H9 (cell line): ENCODE data around the gene MAN1A1. TPM values are rescaled to one million over a fixed set of nuclear protein-coding genes. Genes with fewer than 3 reads are reported as not detected.

Experiments
- DNase-seq: peaks from one replicate; pipeline ENCODE4 v3.0.0-alpha.2; 2017
- H2AFZ ChIP-seq: one replicate; pipeline ENCODE4 v1.6.1; 2013; ENCODE audit warnings: mild to moderate bottlenecking, low read length, control low read depth, moderate library complexity
- H2AK5ac ChIP-seq: 2 replicates; pipeline ENCODE4 v1.6.1; 2013; ENCODE audit warnings: low read length, control low read depth, mixed read lengths; ENCODE audit not compliant: insufficient read length
- H2BK120ac ChIP-seq: one replicate; pipeline ENCODE4 v1.6.1; 2013; ENCODE audit warnings: low read depth, mild to moderate bottlenecking, low read length, control low read depth, inconsistent platforms; ENCODE audit not compliant: poor library complexity, severe bottlenecking
- H2BK12ac ChIP-seq: 2 replicates; pipeline ENCODE4 v1.6.1; 2013; ENCODE audit warnings: low read length, control low read depth, mixed read lengths, low read depth; ENCODE audit not compliant: insufficient read length
- H2BK15ac ChIP-seq: 2 replicates; pipeline ENCODE4 v1.6.1; 2013; ENCODE audit warnings: low read depth, low read length, control low read depth
- H2BK20ac ChIP-seq: one replicate; pipeline ENCODE4 v1.6.1; 2013; ENCODE audit warnings: low read depth, mild to moderate bottlenecking, low read length, control low read depth, inconsistent platforms; ENCODE audit not compliant: poor library complexity, severe bottlenecking
- H2BK5ac ChIP-seq: 2 replicates; pipeline ENCODE4 v1.6.1; 2013; ENCODE audit warnings: low read length, control low read depth, mixed read lengths; ENCODE audit not compliant: insufficient read length
- H3K14ac ChIP-seq: 2 replicates; pipeline ENCODE4 v1.6.1; 2013; ENCODE audit warnings: low read length, control low read depth; ENCODE audit not compliant: insufficient read depth
- H3K18ac ChIP-seq: 2 replicates; pipeline ENCODE4 v1.6.1; 2013; ENCODE audit warnings: low read depth, mild to moderate bottlenecking, mixed read lengths, low read length, control low read depth; ENCODE audit not compliant: insufficient read length
- H3K23ac ChIP-seq: 2 replicates; pipeline ENCODE4 v1.6.1; 2013; ENCODE audit warnings: low read length, control low read depth, mixed read lengths, low read depth; ENCODE audit not compliant: insufficient read length
- H3K23me2 ChIP-seq: 2 replicates; pipeline ENCODE4 v1.6.1; 2013; ENCODE audit warnings: low read depth, mild to moderate bottlenecking, mixed read lengths, low read length, control low read depth; ENCODE audit not compliant: insufficient read length, poor library complexity, severe bottlenecking
- H3K27ac ChIP-seq: 2 replicates; pipeline ENCODE4 v1.5.1; 2013; ENCODE audit warnings: low read length, control low read depth, mixed read lengths, low read depth; ENCODE audit not compliant: insufficient read length
- H3K27me3 ChIP-seq: 2 replicates; pipeline ENCODE4 v1.6.1; 2013; ENCODE audit warnings: low read length, control low read depth, inconsistent platforms; ENCODE audit not compliant: insufficient read depth
- H3K4ac ChIP-seq: 2 replicates; pipeline ENCODE4 v1.6.1; 2013; ENCODE audit warnings: low read depth, mild to moderate bottlenecking, control low read depth, inconsistent platforms, low read length, moderate library complexity
- H3K4me1 ChIP-seq: 2 replicates; pipeline ENCODE4 v1.6.1; 2013; ENCODE audit warnings: low read length, control low read depth, inconsistent platforms; ENCODE audit not compliant: insufficient read depth
- H3K4me2 ChIP-seq: 2 replicates; pipeline ENCODE4 v1.6.1; 2013; ENCODE audit warnings: low read length, control low read depth, mixed read lengths; ENCODE audit not compliant: insufficient read length, insufficient read depth
- H3K56ac ChIP-seq: 2 replicates; pipeline ENCODE4 v1.6.1; 2013; ENCODE audit warnings: low read depth, mild to moderate bottlenecking, mixed read lengths, low read length, control low read depth; ENCODE audit not compliant: insufficient read length
- H3K79me1 ChIP-seq: 2 replicates; pipeline ENCODE4 v1.6.1; 2013; ENCODE audit warnings: low read depth, mild to moderate bottlenecking, moderate library complexity, low read length, control low read depth, inconsistent platforms; ENCODE audit not compliant: insufficient read depth, poor library complexity, severe bottlenecking
- H3K79me2 ChIP-seq: 2 replicates; pipeline ENCODE4 v1.6.1; 2013; ENCODE audit warnings: low read length, control low read depth, inconsistent platforms; ENCODE audit not compliant: insufficient read depth
- H3K9ac ChIP-seq: 2 replicates; pipeline ENCODE4 v1.6.1; 2013; ENCODE audit warnings: low read length, control low read depth, mixed read lengths; ENCODE audit not compliant: insufficient read length; ENCODE audit errors: extremely low read depth
- H3K9me3 ChIP-seq: one replicate; pipeline ENCODE4 v1.6.1; 2013; ENCODE audit warnings: low read depth, low read length, inconsistent platforms; ENCODE audit not compliant: control insufficient read depth
- H3T11ph ChIP-seq: one replicate; pipeline ENCODE4 v1.6.1; 2013; ENCODE audit warnings: mild to moderate bottlenecking, low read length, control low read depth, inconsistent platforms
- H4K20me1 ChIP-seq: one replicate; pipeline ENCODE4 v1.6.1; 2013; ENCODE audit not compliant: control insufficient read depth, insufficient read length, insufficient read depth
- H4K5ac ChIP-seq: 2 replicates; pipeline ENCODE4 v1.6.1; 2013; ENCODE audit warnings: low read depth, mild to moderate bottlenecking, mixed read lengths, low read length, control low read depth; ENCODE audit not compliant: insufficient read length
- H4K8ac ChIP-seq: replicated peaks from 2 replicates; pipeline ENCODE4 v1.6.1; 2013; ENCODE audit warnings: low read length, control low read depth, mixed read lengths, low read depth; ENCODE audit not compliant: insufficient read length
- H4K91ac ChIP-seq: 2 replicates; pipeline ENCODE4 v1.6.1; 2013; ENCODE audit warnings: low read depth, mild to moderate bottlenecking, moderate library complexity, mixed read lengths, low read length, control low read depth; ENCODE audit not compliant: insufficient read length
- H3K27ac Mint-ChIP-seq, 3 experiments: 2 replicates in 2 of 3; 3 replicates in 1 of 3; pipeline ENCODE4 v1.8.0; 2020 to 2021; ENCODE audit warnings: mixed read lengths in 3 of 3, mild to moderate bottlenecking in 1 of 3, moderate library complexity in 1 of 3
- H3K27me3 Mint-ChIP-seq: 2 replicates; pipeline ENCODE4 v1.8.0; 2021; ENCODE audit warnings: low read depth, mild to moderate bottlenecking, moderate library complexity, mixed read lengths
- H3K36me3 Mint-ChIP-seq, 3 experiments: 2 replicates in 2 of 3; 3 replicates in 1 of 3; pipeline ENCODE4 v1.8.0; 2020 to 2021; ENCODE audit warnings: low read depth in 3 of 3, mixed read lengths in 3 of 3; ENCODE audit not compliant: insufficient read depth in 1 of 3
- H3K4me1 Mint-ChIP-seq, 2 experiments: 2 replicates each; pipeline ENCODE4 v1.8.0; 2020; ENCODE audit warnings: mixed read lengths in 2 of 2
- H3K4me3 Mint-ChIP-seq, 2 experiments: 2 replicates in 1 of 2; 3 replicates in 1 of 2; pipeline ENCODE4 v1.8.0; 2020 to 2021; ENCODE audit warnings: mild to moderate bottlenecking in 2 of 2, mixed read lengths in 2 of 2, moderate library complexity in 1 of 2
- H3K9me3 Mint-ChIP-seq, 2 experiments: 2 replicates in 1 of 2; 3 replicates in 1 of 2; pipeline ENCODE4 v1.8.0; 2020; ENCODE audit warnings: mild to moderate bottlenecking in 2 of 2, mixed read lengths in 2 of 2, moderate library complexity in 1 of 2
- CTCF ChIP-seq: fragments of 200-600 bp; sonication (generic); conservative IDR thresholded peaks from 3 replicates; pipeline ENCODE4 v1.8.0; 2021; ENCODE audit warnings: antibody characterized with exemption, mild to moderate bottlenecking
- WGBS: extraction: QIAGEN DNeasy Blood & Tissue Kit; methylation state at CpG from one replicate; pipeline ENCODE4 v1.1.7; 2013; ENCODE audit warnings: missing lambda C conversion rate, low lambda C conversion rate, mixed read lengths; ENCODE audit not compliant: insufficient read length; ENCODE audit errors: extremely low coverage; 5-methylcytosine and 5-hydroxymethylcytosine counted together
- total RNA-seq: library from RNA; stranded (reverse); gene quantifications from 2 replicates; pipeline ENCODE4 v1.2.1, GENCODE V29; 2021

Gene MAN1A1
- total RNA-seq, 1 experiment from 2014 or later: 1.6 TPM

GRCh38 chr6:119227377-119227776, 122.2 kb downstream of the MAN1A1 start:
- Histone ChIP-seq H3K23me2 (no peaks in the 10 kb centered on the region), H4K5ac (no peak overlapping the region), H4K8ac (no peak overlapping the region), H4K91ac (no peak overlapping the region), H3K23ac (no peak overlapping the region), H4K20me1 (no peaks in the 10 kb centered on the region), H2BK120ac (no peak overlapping the region), H2BK5ac (no peak overlapping the region), H3K9ac (no peak overlapping the region), H2BK15ac (no peak overlapping the region), H3K4me2 (no peak overlapping the region), H3K18ac (no peak overlapping the region), H3K79me2 (no peaks in the 10 kb centered on the region), H2AK5ac (no peak overlapping the region), H3T11ph (no peak overlapping the region), H2AFZ (no peak overlapping the region), H2BK12ac (no peak overlapping the region), H3K4me1 (no peaks in the 10 kb centered on the region), H3K27ac (no peak overlapping the region), H2BK20ac (no peak overlapping the region), H3K14ac (no peak overlapping the region), H3K9me3 (no peaks in the 10 kb centered on the region), H3K4ac (no peak overlapping the region), H3K56ac (no peak overlapping the region), H3K79me1 (no peaks in the 10 kb centered on the region), H3K27me3 (no peaks in the 10 kb centered on the region)
- Mint-ChIP-seq H3K4me1 (no peaks in the 10 kb centered on the region), H3K27me3 (no peaks in the 10 kb centered on the region), H3K27ac (no peak overlapping the region), H3K4me3 (no peak overlapping the region), H3K9me3 (no peaks in the 10 kb centered on the region), H3K36me3 (no peaks in the 10 kb centered on the region)
- no peak for DNase-seq
- TF ChIP-seq CTCF: no peak
- no CpG with 5 or more reads among the region's 2 CpGs for WGBS
